Activated CD4-positive, alpha-beta T cell treated with anti-CD3 and anti-CD28 coated beads, Interleukin-2, Interleukin-4, amounts not matched to agents 100 ng/mL and 50 ng/mL, durations not matched to agents 16 hours and 8 hours (primary cell): ENCODE results near the gene ZDHHC8.

Experiments
- DNase-seq: peaks from one replicate; pipeline ENCODE4 v3.0.0-alpha.2; 2020; ENCODE audit warnings: low spot score

Gene ZDHHC8

GRCh38 chr22:20196094-20196842 lies 64.7 kb downstream of the ZDHHC8 start:
- no peak for DNase-seq
